Neutrophil (primary cell): ENCODE measurements around the gene MMP19.

Experiments
- H3K27ac ChIP-seq: fragments of 200-600 bp; sonication (generic); 2 replicates; pipeline ENCODE4 v1.5.1; 2016; ENCODE audit warnings: mild to moderate bottlenecking, moderate library complexity
- H3K27me3 ChIP-seq: fragments of 200-600 bp; sonication (generic); 2 replicates; pipeline ENCODE4 v1.6.0; 2016; ENCODE audit warnings: mild to moderate bottlenecking
- H3K36me3 ChIP-seq: fragments of 200-600 bp; sonication (generic); 2 replicates; pipeline ENCODE4 v1.5.1; 2017
- H3K4me1 ChIP-seq, 2 experiments: fragments of 200-600 bp in 1 of 2; sonication (generic) in 1 of 2; 1 replicate in 1 of 2; 2 replicates in 1 of 2; pipeline versions ENCODE4 v1.5.1 to v1.6.1; 2013 to 2016; ENCODE audit warnings: low read depth in 1 of 2, low read length in 1 of 2, mild to moderate bottlenecking in 1 of 2, moderate library complexity in 1 of 2; ENCODE audit not compliant: control insufficient read depth in 1 of 2, insufficient read depth in 1 of 2
- H3K4me3 ChIP-seq, 2 experiments: fragments of 200-600 bp in 1 of 2; sonication (generic) in 1 of 2; 1 replicate in 1 of 2; 2 replicates in 1 of 2; pipeline ENCODE4 v1.5.1; 2013 to 2016; ENCODE audit warnings: low read depth in 1 of 2, low read length in 1 of 2, mild to moderate bottlenecking in 1 of 2, moderate library complexity in 1 of 2
- H3K9me3 ChIP-seq: fragments of 200-600 bp; sonication (generic); 2 replicates; pipeline ENCODE4 v1.5.1; 2016
- TF ChIP-seq, protein P1 (sequence below): fragments of 200-600 bp; sonication (generic); IDR thresholded peaks from 2 replicates; pipeline ENCODE4 v1.5.1; 2016; ENCODE audit warnings: antibody characterized with exemption

The MMP19 gene, protein sequence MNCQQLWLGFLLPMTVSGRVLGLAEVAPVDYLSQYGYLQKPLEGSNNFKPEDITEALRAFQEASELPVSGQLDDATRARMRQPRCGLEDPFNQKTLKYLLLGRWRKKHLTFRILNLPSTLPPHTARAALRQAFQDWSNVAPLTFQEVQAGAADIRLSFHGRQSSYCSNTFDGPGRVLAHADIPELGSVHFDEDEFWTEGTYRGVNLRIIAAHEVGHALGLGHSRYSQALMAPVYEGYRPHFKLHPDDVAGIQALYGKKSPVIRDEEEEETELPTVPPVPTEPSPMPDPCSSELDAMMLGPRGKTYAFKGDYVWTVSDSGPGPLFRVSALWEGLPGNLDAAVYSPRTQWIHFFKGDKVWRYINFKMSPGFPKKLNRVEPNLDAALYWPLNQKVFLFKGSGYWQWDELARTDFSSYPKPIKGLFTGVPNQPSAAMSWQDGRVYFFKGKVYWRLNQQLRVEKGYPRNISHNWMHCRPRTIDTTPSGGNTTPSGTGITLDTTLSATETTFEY

DNA sequence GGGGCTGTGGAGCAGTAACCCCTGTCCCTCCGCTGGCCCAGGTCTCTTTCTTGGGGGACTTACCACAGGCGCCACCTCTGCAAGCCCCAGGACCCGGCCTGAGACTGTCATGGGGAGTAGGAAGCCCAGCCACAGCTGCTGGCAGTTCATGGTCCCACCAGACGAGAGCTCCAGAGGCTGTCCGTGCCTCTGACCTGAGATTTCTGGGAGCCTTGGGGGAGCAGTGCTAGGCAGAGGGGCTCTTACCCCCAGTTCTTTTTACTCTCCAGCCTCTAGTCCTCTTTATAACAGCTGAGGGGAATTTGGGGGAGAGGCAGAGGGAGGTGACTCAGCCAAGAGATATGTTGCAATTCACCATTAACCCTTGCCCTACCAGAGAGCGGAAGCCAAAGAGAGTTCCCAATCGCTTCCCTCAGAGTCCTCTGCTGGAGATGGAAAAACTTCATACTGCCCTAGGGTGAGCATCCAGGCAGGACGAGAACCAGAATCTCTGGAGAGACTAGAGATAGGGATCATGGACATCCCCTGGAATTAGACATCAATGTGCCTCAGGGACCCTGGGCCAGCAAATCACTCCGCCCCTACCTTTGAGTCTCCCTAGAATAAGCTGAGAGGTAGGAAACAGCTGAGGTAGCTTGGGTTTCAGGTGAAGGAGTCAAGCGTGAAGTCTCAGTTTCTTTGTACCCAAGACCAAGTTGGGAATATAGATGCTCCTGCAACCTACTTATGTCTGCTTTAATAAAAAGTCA lies at the start of gene MMP19:
Gene MMP19, minus strand, starts transcription at position 256 of the 749 bp plus-strand sequence. Its CDS starts 106 bp downstream, at position 150.
- H3K27ac ChIP-seq = no peak within 1 kb of the TSS
- TF ChIP-seq, protein P1, sequence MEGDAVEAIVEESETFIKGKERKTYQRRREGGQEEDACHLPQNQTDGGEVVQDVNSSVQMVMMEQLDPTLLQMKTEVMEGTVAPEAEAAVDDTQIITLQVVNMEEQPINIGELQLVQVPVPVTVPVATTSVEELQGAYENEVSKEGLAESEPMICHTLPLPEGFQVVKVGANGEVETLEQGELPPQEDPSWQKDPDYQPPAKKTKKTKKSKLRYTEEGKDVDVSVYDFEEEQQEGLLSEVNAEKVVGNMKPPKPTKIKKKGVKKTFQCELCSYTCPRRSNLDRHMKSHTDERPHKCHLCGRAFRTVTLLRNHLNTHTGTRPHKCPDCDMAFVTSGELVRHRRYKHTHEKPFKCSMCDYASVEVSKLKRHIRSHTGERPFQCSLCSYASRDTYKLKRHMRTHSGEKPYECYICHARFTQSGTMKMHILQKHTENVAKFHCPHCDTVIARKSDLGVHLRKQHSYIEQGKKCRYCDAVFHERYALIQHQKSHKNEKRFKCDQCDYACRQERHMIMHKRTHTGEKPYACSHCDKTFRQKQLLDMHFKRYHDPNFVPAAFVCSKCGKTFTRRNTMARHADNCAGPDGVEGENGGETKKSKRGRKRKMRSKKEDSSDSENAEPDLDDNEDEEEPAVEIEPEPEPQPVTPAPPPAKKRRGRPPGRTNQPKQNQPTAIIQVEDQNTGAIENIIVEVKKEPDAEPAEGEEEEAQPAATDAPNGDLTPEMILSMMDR = no peak
- no peaks in the 10 kb centered on the region for H3K4me1 ChIP-seq
- no peaks in the 10 kb centered on the region for H3K27me3 ChIP-seq
- no peak within 1 kb of the TSS for H3K4me3 ChIP-seq
- H3K9me3 ChIP-seq = no peaks in the 10 kb centered on the region
- H3K36me3 ChIP-seq = no peaks in the 10 kb centered on the region

DNA sequence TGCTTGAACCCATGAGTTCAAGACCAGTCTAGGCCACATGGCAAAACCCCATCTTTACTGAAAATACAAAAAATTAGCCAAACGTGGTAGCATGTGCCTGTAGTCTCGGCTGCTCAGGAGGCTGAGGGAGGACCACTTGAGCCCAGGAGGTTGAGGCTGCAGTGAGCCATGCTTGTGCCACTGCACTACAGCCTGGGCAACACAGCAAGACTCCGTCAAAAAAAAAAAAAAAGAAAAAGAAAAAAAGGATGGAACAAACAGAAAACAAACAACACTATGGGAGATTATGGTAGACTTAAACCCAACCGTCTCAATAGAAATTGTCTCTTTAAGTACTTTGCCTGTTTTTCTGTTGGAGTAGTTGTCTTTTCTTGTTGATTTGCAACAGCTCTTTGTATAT lies 48.6 kb upstream of the MMP19 start:
- H3K9me3 ChIP-seq = no peaks in the 10 kb centered on the region
- no peaks in the 10 kb centered on the region for H3K27me3 ChIP-seq

DNA sequence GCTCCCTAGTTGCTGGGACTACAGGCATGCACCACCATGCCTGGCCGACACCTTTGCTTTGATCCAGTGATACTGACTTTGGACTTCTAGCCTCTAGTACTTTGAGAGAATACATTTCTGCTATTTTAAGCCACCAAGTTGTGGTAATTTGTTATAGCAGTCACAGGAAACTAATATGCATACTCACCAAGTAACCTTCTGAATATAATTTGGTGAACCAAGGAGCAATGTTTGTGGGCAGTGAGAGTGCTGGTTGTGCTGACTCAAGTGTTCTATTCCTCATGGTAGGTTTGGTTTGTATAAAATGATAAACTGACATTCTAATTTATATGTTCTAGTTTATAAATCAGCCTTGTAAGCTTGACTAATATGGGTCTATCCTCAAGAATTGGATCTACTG lies 42.4 kb upstream of the MMP19 start:
- no peak overlapping the region for H3K27ac ChIP-seq
- H3K4me3 ChIP-seq = no peak overlapping the region
- no peaks in the 10 kb centered on the region for H3K9me3 ChIP-seq
- H3K27me3 ChIP-seq = no peaks in the 10 kb centered on the region
- H3K4me1 ChIP-seq = no peaks in the 10 kb centered on the region
- TF ChIP-seq, protein P1 = no peak
- H3K36me3 ChIP-seq = no peaks in the 10 kb centered on the region

More for the DNA sequence above, 48.6 kb upstream of the MMP19 start:
- no peaks in the 10 kb centered on the region for H3K4me1 ChIP-seq
- TF ChIP-seq, protein P1 = no peak
- no peak overlapping the region for H3K4me3 ChIP-seq
- H3K36me3 ChIP-seq = no peaks in the 10 kb centered on the region
- H3K27ac ChIP-seq = no peak overlapping the region

DNA sequence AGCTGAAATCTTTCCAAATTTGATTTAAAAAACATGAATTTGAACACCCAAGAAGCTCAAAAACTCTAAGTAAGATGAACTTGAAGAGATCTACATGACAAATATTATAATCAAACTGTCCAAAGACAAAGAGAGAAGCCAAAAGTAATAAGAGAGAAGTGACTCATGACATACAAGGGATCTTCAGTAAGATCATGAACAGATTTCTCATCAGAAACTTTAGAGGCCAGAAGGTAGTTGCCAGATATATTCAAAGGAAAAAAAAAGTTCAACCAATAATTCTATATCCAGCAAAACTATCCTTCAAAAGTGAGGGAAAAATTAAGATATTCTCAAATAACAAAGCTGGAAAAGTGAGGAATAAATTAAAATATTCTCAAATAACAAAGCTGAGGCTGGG lies 35.1 kb upstream of the MMP19 start:
- Histone ChIP-seq H3K27me3 (no peaks in the 10 kb centered on the region), H3K27ac (no peak overlapping the region), H3K9me3 (no peaks in the 10 kb centered on the region), H3K4me3 (no peak overlapping the region), H3K4me1 (no peaks in the 10 kb centered on the region), H3K36me3 (no peaks in the 10 kb centered on the region)
- TF ChIP-seq, protein P1 = no peak

DNA sequence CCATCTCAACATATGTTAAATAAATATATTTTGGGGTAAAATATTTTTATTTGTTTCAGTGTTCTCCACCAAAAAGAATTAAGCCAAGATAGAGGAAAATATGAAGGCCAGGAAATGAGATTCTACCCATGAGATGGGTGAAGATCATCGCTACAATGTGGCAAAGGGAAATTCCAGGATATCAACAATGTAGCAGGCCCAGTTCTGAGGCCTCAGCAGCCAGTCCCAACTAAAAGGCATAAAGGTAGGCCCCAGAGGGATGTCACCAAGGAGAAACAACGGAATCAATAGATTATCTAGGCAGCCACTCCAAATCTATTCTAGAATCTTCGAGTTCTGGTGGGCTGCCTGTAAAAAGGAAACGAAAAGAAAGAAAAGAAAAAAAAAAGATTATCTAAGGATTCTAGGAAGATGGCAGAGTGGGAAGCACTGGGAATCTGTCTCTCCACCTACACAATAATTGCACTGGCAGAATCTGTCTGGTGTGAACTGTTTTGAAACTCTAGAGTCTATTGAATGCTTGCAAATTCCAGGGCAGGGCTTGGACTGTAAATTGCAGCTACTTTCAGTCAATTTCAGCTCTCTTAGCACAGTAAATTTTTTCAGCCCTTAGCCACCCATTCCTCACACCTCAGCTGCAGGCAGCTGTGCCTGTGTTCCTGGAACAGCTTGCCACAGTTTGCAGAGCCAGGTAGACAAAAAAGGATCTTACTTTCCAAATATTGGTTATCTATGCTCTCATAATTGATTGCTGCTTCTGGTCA lies 33.1 kb upstream of the MMP19 start:
- Histone ChIP-seq H3K4me3 (no peak overlapping the region), H3K27ac (no peak overlapping the region), H3K9me3 (no peaks in the 10 kb centered on the region), H3K27me3 (no peaks in the 10 kb centered on the region), H3K4me1 (no peaks in the 10 kb centered on the region), H3K36me3 (no peaks in the 10 kb centered on the region)
- TF ChIP-seq, protein P1 = no peak
